GM19239 (cell line): ENCODE data around the gene MTA1.
A peak's percentile ranks its signal among the peaks of the same experiment; 100 is the strongest.

Experiments
- DNase-seq: peaks from one replicate; pipeline ENCODE4 v3.0.0; 2011; ENCODE audit warnings: low spot score; ENCODE audit not compliant: insufficient read length
- FAIRE-seq: peaks from 2 replicates; lab custom pipeline; 2011; peaks lifted over from hg19 to GRCh38; lab: Jason Lieb, UNC

Gene MTA1

GRCh38 chr14:105386581-105387529 lies 32.8 kb upstream of the MTA1 start:
- FAIRE-seq (no peak), DNase-seq (no peak)

GRCh38 chr14:105387530-105387922 lies 32.1 kb upstream of the MTA1 start:
- DNase-seq (no peak), FAIRE-seq (no peak)

GRCh38 chr14:105388110-105388951 lies 31.3 kb upstream of the MTA1 start:
- FAIRE-seq: no peak

GRCh38 chr14:105388976-105389375 lies 30.7 kb upstream of the MTA1 start:
- no peak for DNase-seq
- FAIRE-seq: no peak

More at GRCh38 chr14:105388110-105388951, 31.3 kb upstream of the MTA1 start:
- no peak for DNase-seq

GRCh38 chr14:105389534-105389933 lies 30.1 kb upstream of the MTA1 start:
- FAIRE-seq (no peak), DNase-seq (no peak)

GRCh38 chr14:105389976-105390848 lies 29.4 kb upstream of the MTA1 start:
- DNase-seq (no peak), FAIRE-seq (no peak)

GRCh38 chr14:105390849-105391500 lies 28.7 kb upstream of the MTA1 start:
- no peak for FAIRE-seq
- no peak for DNase-seq

- DNase-seq (no peak), FAIRE-seq (no peak)
Observed at GRCh38 chr14:105391541-105391940, 28.1 kb upstream of the MTA1 start.

GRCh38 chr14:105392131-105393090 lies 27.2 kb upstream of the MTA1 start:
- FAIRE-seq (no peak), DNase-seq (no peak)

GRCh38 chr14:105393151-105393550 lies 26.5 kb upstream of the MTA1 start:
- FAIRE-seq: no peak
- DNase-seq: no peak

- FAIRE-seq: no peak
Observed at GRCh38 chr14:105394714-105395537, 24.7 kb upstream of the MTA1 start.

GRCh38 chr14:105395538-105395854 lies 24.1 kb upstream of the MTA1 start:
- FAIRE-seq: no peak

More at GRCh38 chr14:105394714-105395537, 24.7 kb upstream of the MTA1 start:
- no peak for DNase-seq

GRCh38 chr14:105397350-105397931 lies 22.2 kb upstream of the MTA1 start:
- FAIRE-seq: no peak
- DNase-seq: no peak

More at GRCh38 chr14:105395538-105395854, 24.1 kb upstream of the MTA1 start:
- DNase-seq: no peak

- DNase-seq: peak; percentile 97
- peak; percentile 66 for FAIRE-seq
Observed at GRCh38 chr14:105398044-105398725, 21.4 kb upstream of the MTA1 start, which contains the start of gene TEX22. TEX22 (plus strand) TSS chr14:105398538; CDS start chr14:105399341, 803 bp downstream.

- DNase-seq: peak; percentile 68
- FAIRE-seq: peak; percentile 82
Observed at GRCh38 chr14:105398726-105399465, 20.7 kb upstream of the MTA1 start.

GRCh38 chr14:105399466-105399775 lies 20.2 kb upstream of the MTA1 start:
- no peak for FAIRE-seq
- DNase-seq: no peak
